ENCODE data around the gene CTSK.

- no peak for TF ChIP-seq EP300 (IDR thresholded peaks at IDR 0.05; ENCODE audit: low read depth)
- TF ChIP-seq POLR2A (IDR thresholded peaks at IDR 0.05) = no peak
- TF ChIP-seq CTCF (IDR thresholded peaks at IDR 0.05) = no peak
- TF ChIP-seq POLR2AphosphoS5 (IDR thresholded peaks at IDR 0.05) = no peak
Measured at GRCh38 chr1:150760013-150760412, 48.0 kb downstream of the CTSK start.

All from transverse colon (tissue), 4 donors.